NCI-H2196 treated with DMSO at 0.1 percent for 48 hours (cell line): ENCODE data around the gene CIDEB.
"Not testable (repeated sequence)": the region's sequence is repeated elsewhere in the genome, so short reads cannot be mapped to it uniquely, and the experiment has no call there.

Experiments used
- DNase-seq: peaks from one replicate; lab custom pipeline; 2025; ENCODE audit not compliant: unreplicated experiment; lab: John Stamatoyannopoulos, UW

Gene CIDEB

DNA sequence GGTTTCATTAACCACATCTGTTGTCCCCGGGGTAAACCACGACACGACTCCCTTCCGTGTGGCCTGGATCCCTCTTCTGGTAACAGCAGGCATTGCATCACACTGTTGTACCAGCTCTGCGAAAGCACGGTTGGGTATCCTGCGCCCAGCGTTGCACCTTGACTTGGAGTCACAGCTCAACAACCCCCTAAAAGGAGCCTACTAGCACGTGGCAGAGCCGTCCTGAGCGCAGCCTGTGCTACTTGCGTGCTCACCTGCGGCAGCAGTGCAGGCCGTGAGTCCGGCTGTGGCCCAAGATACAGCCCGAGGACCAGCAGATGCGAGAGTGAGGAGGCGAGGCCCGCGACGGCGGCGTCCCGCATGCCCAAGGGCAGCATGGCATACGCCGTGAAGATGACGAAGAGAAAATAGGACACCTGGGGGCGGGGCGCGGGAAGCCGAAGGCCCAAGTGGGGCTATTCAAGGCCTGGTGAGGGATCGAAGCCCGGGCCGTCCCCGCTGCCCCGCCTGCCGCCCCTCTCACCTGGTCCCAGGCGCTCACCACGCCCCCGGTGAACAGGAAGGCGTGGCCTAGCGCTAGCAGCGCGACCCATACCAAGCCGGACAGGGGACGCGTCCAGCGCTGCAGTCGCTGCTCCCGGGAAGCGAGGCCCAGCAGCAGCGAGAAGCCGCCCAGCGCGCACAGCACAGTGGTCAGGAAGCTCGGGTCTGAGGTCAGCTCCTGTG, 24.7 kb upstream of the CIDEB start:
- no peak for DNase-seq

GRCh38 chr14:24331731-24332267, 24.0 kb upstream of the CIDEB start:
- DNase-seq: no peak

DNA sequence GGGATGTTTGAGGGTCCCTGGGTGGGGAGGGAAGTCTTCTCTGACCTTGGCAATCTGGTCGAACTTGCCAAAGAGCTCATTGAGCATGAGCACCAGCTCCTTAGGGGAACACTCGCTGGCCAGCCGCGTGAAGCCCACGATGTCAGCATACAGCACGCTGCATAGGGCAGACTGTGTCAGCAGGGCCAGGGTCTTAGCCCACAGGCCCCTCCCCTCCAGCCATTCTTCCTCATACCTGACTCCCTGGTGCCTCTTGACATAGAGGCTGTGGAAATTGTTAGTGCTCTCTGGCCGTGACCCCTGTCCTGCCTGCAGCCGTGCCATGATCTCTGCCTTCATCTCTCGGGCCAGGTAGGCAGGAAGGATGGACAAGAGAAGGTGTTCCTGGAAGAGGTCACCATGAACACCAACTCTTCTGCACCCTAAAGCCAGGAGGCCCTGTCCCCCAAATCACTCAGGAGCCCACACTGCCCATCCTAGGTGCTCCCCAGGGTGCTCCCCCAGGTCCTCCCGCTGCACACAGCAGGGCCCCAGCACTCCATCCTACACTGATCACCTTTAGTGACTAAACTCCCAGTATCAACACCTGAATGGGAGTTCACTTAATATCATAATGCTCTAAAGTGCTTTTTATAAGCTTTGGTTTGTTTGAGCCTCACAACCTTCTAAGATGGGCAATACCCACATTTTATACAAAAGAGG, 23.3 kb upstream of the CIDEB start:
- DNase-seq: no peak

- no peak for DNase-seq
These were observed 22.0 kb upstream of the CIDEB start for GRCh38 chr14:24329736-24330135.

DNA sequence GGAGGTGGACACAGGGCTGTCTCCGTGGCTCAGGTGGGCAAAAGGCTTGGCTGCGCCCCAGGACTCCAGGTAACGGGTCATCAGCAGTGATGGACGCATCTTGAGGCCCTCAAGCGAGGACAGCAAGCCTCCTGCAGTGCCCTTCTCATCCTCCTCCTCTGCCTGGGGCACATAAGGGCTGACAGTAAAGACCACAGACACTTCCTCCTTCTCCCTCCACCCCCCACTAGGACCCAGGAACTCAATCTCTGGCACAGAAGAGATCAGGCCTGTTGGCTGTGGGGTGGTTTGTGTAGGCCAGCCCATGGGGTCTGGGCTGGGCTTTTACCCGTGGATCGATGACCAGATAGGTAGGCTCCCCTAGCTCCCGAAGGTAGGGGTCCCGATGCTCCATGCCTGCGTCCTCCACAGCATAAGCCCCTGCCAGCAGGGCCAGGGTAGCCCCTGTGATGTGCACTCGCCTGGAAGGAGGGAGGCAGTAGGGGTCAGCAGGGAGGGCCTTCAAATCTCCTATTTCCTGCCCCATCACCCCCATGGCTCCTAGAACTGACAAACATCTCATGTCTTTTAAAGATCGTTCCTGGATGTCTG, 21.4 kb upstream of the CIDEB start:
- DNase-seq: no peak

- not testable (repeated sequence) for DNase-seq
These were observed 20.1 kb upstream of the CIDEB start for GRCh38 chr14:24327914-24328313.

DNA sequence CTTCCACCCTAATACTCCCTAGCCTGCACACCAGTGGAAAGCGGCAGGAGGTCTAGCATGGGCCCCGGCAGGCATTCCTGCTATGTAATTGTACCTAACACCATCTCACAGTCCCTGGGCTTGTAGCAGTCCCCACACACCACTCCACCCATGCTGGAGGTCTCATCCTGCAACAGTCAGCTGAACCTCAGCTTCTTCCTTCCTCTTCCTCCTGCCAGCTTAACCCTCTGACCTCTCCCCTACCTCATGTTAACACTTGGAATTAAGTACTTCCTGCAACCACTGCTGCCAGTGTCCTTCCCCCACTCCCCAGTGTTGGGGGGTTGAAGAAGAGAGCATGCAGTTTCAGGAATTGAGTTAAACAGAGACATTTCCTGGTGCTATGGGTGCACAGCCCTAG, 19.5 kb upstream of the CIDEB start:
- no peak for DNase-seq

DNA sequence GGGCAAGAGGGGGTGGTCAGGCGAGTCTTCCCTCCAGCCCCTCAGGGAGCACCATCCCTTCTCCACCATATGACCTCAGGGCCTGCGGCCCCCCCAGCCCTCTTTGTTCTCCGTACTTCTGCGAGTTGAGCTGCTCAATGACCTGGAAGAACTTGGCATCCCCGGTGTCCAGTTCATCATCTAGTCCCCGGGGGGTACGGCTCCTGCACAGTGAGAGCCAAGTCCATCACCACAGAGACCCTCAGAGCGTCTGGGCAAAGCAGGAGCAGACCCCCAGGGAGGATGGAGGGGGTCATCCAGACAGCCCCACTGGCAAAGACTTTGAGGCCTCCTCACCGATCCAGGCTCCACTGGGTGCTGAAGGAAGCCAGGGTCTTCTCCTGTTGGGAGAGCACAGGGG, 18.2 kb upstream of the CIDEB start:
- no peak for DNase-seq

DNA sequence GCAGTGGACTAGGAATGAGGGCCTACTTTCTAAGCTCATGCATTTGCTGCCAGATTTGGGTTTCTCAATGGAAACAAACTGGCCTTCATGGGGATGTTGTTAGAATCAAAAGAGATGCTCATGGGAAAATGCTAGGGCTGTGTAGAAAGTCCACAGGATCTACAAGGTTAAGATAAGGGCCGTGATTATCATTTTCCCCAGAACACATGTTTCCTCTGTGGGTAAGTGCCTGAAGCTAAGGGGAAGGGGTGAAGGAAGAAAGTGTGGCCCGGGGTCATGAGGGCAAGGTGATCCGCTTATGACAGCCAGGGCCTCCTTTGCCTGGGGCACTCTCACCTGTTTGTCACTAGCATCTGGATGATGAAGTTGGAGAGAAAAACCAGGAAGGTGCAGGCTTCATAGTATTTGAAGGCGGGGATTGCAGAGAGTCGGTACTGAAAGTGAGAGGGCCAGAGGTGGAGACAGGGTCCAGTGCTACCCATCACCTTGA, 17.3 kb upstream of the CIDEB start:
- no peak for DNase-seq

DNA sequence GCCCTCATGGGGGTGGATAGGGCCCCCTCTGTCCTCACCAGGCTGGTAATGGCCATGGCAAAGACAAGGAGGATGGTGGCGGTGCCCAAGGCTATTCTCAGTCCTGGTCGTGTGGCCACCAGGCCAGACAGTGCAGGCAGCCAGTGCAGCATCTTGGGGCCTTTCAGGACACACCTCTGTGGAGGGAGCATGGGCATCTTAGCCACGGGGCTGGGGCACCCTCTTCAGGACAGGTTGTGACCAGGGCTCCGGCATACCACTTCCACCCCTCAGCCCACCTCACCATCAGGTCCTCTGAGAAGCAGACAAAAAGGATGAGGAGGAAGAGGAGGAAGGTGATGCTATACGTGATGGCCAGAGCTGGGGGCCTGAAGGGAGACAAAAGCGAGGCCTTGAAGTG, 16.2 kb upstream of the CIDEB start:
- no peak for DNase-seq

- DNase-seq: no peak
These were observed 15.6 kb upstream of the CIDEB start for GRCh38 chr14:24323341-24323740.

DNA sequence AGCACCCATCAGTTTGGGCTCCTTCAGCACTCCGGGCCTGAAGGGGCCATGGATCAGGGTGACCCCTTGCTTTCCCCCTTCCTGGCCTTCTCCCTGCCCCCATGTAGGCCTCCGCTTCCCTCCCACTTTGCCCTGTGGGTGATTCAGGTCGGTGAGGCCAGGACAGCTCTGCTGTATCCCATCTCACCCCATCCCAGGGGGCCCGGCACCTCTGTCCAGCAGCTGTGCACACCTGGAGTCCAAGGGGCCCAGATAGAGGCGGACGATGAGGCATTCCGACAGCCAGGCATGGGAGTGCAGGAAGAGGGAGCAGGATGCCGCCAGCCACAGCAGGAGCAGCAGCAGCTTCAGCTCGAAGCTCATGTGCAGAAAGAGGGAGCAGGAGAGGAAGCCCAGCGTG, 14.9 kb upstream of the CIDEB start:
- no peak for DNase-seq

GRCh38 chr14:24321212-24321975, 13.6 kb upstream of the CIDEB start:
- no peak for DNase-seq

- DNase-seq: no peak
These were observed 9.6 kb upstream of the CIDEB start for GRCh38 chr14:24317141-24317928.

DNA sequence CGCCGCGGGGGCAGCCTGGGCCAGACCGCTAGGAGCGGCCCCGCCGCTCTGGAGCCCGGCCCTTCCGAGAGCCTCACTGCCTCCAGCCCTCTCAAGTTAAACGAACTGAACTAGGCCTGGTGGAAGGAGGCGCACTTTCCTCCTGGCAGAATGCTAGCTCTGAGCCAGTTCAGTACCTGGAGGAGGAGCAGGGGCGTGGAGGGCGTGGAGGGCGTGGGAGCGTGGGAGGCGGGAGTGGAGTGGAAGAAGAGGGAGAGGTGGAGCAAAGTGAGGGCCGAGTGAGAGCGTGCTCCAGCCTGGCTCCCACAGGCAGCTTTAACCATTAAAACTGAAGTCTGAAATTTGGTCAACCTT, 8.8 kb upstream of the CIDEB start:
- no peak for DNase-seq

DNA sequence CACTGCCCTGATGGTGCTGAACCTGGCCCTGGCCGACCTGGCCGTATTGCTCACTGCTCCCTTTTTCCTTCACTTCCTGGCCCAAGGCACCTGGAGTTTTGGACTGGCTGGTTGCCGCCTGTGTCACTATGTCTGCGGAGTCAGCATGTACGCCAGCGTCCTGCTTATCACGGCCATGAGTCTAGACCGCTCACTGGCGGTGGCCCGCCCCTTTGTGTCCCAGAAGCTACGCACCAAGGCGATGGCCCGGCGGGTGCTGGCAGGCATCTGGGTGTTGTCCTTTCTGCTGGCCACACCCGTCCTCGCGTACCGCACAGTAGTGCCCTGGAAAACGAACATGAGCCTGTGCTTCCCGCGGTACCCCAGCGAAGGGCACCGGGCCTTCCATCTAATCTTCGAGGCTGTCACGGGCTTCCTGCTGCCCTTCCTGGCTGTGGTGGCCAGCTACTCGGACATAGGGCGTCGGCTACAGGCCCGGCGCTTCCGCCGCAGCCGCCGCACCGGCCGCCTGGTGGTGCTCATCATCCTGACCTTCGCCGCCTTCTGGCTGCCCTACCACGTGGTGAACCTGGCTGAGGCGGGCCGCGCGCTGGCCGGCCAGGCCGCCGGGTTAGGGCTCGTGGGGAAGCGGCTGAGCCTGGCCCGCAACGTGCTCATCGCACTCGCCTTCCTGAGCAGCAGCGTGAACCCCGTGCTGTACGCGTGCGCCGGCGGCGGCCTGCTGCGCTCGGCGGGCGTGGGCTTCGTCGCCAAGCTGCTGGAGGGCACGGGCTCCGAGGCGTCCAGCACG, 8.2 kb upstream of the CIDEB start:
- no peak for DNase-seq

- DNase-seq: no peak
These were observed 7.5 kb upstream of the CIDEB start for GRCh38 chr14:24315243-24315806.

DNA sequence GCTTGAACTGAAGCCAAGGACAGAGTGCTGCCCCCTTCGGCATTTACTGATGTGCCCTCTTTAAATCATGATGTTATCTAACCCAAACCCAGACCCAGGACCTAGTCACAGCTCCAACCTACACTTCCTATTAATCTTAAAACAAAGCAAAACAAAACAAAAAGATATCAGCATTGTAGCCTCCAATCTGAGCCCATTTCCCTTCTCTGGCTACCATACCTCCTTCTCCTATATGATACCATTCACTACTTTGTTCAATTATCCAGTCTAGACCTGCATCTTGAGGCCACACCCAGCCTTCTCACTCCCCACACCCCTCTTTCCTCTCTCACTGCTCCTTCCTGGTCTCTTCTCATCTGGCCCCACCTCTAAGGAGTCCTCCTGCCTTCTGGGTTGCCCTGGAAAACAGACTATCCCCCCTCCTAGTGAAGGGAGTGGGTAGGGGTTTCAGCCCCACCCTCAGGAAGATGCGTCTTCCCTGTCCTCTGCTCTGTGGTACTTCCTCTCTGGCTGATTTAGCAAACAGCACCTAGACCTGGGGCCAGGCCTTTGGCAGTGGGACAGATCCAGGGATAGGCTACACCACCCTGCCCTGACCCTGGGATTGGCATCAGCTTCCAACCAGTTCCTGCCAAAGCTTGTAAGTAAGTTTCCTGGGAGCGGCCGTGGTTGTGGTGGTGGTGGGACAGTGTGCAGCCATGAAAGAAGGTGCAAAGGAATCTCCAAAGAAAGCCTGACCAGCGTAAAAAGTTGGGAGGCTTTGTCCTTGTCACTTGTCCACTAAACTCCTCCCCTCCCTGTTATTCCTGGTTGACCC, 6.8 kb upstream of the CIDEB start:
- no peak for DNase-seq

DNA sequence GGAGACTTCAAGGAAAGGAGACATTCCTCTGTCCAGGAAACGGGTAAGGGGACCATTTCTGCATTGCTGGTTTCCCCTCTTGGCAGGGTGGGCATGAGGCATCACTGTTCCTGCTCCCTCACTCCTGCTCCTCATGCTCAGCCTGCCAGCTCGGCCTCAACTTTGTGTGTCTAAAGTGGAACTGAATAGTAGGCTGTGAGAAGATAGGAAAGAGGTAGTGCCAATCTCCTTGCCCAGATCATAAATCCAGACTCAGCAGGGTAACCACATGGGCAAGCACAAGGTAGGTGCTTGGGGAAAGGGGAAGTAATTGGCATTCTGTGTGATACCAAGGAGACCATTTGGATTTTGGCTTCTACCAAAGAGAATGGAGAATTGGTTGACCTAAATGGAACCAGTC, 6.1 kb upstream of the CIDEB start:
- no peak for DNase-seq
